Limb (tissue), 2 donors: ENCODE measurements around the gene TMCC1.
"Not testable (repeated sequence)": the region's sequence is repeated elsewhere in the genome, so short reads cannot be mapped to it uniquely, and the experiment has no call there.

Experiments
- DNase-seq, 2 donors: peaks; one replicate each; pipeline ENCODE4 v3.0.0-alpha.2; 2016; ENCODE audit errors: extremely low spot score in 2 of 2

The TMCC1 gene

GRCh38 chr3:129893581-129894070 is at the start of gene TMCC1:
TMCC1 (minus strand) TSS chr3:129893711.
- DNase-seq: peak; percentile 86 to 93

GRCh38 chr3:129943020-129943419 is 49.5 kb upstream of the TMCC1 start:
- DNase-seq: no peak

GRCh38 chr3:129942296-129942695 is 48.8 kb upstream of the TMCC1 start:
- DNase-seq: peak; percentile 59 to 80

GRCh38 chr3:129940086-129940485 is 46.6 kb upstream of the TMCC1 start:
- no peak for DNase-seq

- DNase-seq: no peak
These were observed 44.8 kb upstream of the TMCC1 start for GRCh38 chr3:129938140-129938930.

- DNase-seq: no peak
These were observed 44.2 kb upstream of the TMCC1 start for GRCh38 chr3:129937717-129938116.

- DNase-seq: no peak
These were observed 43.2 kb upstream of the TMCC1 start for GRCh38 chr3:129936757-129937156.

- peak; percentile 40 to 61 for DNase-seq
These were observed 41.0 kb upstream of the TMCC1 start for GRCh38 chr3:129934234-129935123.

GRCh38 chr3:129933471-129933870 is 40.0 kb upstream of the TMCC1 start:
- no peak for DNase-seq

- no peak for DNase-seq
These were observed 35.9 kb upstream of the TMCC1 start for GRCh38 chr3:129929383-129929782.

- DNase-seq: no peak
These were observed 33.6 kb upstream of the TMCC1 start for GRCh38 chr3:129927072-129927471.

GRCh38 chr3:129919806-129920205 is 26.3 kb upstream of the TMCC1 start:
- DNase-seq: no peak

- DNase-seq: no peak
These were observed 25.8 kb upstream of the TMCC1 start for GRCh38 chr3:129919357-129919756.

GRCh38 chr3:129918461-129918860 is 24.9 kb upstream of the TMCC1 start:
- DNase-seq: no peak

GRCh38 chr3:129917423-129918007 is 24.0 kb upstream of the TMCC1 start:
- DNase-seq: no peak

GRCh38 chr3:129913618-129914017 is 20.1 kb upstream of the TMCC1 start:
- no peak for DNase-seq

- no peak for DNase-seq
These were observed 17.9 kb upstream of the TMCC1 start for GRCh38 chr3:129911261-129911861.

GRCh38 chr3:129909235-129909634 is 15.7 kb upstream of the TMCC1 start:
- not testable (repeated sequence) for DNase-seq

GRCh38 chr3:129908417-129908816 is 14.9 kb upstream of the TMCC1 start:
- DNase-seq: no peak

GRCh38 chr3:129901272-129901671 is 7.8 kb upstream of the TMCC1 start:
- DNase-seq: not testable (repeated sequence)

GRCh38 chr3:129897026-129897425 is 3.5 kb upstream of the TMCC1 start:
- no peak for DNase-seq
